Measurements from ENCODE around the gene THAP8. TPM values are rescaled to one million over a fixed set of nuclear protein-coding genes. Genes with fewer than 3 reads are reported as not detected.
A peak's percentile ranks its signal among the peaks of the same experiment; 100 is the strongest.
"Not testable (repeated sequence)": the region's sequence is repeated elsewhere in the genome, so short reads cannot be mapped to it uniquely, and the experiment has no call there.

THAP8 gene
- polyA plus RNA-seq, 2 of the 4 experiments (the other 2 are of a cell fraction), result 3.1 to 7.5 TPM

DNA sequence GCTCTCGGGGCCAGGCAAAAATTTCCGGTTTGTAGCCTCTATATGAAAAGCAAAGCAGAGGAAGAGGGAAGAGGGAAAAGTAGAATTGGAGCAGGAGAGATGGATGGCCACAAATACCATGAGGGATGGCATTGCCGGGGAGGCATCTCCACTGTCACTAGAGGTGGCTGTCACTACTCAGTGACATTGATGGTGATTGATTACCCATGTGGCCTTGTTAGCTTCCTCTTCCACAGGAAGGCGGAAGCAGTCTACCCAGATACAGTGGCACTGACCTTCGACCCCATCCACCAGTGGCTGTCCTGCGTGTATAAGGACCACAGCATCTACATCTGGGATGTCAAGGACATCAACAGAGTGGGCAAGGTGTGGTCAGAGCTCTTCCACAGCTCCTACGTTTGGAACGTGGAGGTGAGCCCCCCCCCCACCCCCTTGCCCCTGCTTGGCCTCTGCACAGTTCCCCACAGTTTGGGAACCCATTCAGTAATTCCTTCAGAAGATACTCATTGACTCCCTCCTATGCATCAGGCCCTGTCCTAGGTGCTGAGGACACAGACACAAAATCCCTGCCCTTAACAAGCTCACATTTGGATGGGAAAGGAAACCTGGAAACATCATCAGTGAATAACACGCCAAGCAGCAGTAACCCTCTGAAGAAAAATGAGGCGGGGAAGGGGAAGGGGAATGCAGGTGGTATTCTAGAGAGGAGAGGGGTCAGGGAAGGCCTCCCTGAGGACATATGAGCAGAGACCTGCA, 19.2 kb upstream of the THAP8 start:
- CTCF ChIA-PET, result interaction anchor here (0.7 to 5.6 kb wide), 8 partner anchors 9 to 97 kb away, joined by 3 to 53 read pairs (median 5); partner anchors contain the start of genes POLR2I and THAP8
- Histone ChIP-seq H3K4me3 (no peak overlapping the region), H3K27ac (no peak overlapping the region), H3K9me3 (no peaks in the 10 kb centered on the region), H3K4me1 (peaks cover 13% of the 10 kb centered on the region), H3K4me2 (no peak overlapping the region)
- DNase-seq (ENCODE audit: low read depth in 1 of 2, low spot score in 1 of 2) (no peak), FAIRE-seq (no peak), ATAC-seq (peak in 1 of 2 experiments; percentile 12; a peak in 2 of 6 replicates)
- WGBS (ENCODE audit: missing lambda C conversion rate), result 86% methylated on average over 10 of the region's 10 CpGs
- POLR2A ChIA-PET, result interaction anchor here (0.6 to 1.0 kb wide), 2 partner anchors 42 to 63 kb away, joined by 3 to 4 read pairs; partner anchors contain the start of genes POLR2I and TBCB
- TF ChIP-seq, protein P1, sequence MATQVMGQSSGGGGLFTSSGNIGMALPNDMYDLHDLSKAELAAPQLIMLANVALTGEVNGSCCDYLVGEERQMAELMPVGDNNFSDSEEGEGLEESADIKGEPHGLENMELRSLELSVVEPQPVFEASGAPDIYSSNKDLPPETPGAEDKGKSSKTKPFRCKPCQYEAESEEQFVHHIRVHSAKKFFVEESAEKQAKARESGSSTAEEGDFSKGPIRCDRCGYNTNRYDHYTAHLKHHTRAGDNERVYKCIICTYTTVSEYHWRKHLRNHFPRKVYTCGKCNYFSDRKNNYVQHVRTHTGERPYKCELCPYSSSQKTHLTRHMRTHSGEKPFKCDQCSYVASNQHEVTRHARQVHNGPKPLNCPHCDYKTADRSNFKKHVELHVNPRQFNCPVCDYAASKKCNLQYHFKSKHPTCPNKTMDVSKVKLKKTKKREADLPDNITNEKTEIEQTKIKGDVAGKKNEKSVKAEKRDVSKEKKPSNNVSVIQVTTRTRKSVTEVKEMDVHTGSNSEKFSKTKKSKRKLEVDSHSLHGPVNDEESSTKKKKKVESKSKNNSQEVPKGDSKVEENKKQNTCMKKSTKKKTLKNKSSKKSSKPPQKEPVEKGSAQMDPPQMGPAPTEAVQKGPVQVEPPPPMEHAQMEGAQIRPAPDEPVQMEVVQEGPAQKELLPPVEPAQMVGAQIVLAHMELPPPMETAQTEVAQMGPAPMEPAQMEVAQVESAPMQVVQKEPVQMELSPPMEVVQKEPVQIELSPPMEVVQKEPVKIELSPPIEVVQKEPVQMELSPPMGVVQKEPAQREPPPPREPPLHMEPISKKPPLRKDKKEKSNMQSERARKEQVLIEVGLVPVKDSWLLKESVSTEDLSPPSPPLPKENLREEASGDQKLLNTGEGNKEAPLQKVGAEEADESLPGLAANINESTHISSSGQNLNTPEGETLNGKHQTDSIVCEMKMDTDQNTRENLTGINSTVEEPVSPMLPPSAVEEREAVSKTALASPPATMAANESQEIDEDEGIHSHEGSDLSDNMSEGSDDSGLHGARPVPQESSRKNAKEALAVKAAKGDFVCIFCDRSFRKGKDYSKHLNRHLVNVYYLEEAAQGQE (IDR thresholded peaks at IDR 0.05), result peak; percentile 25; the same call in 1 of the 2 replicates
- TF ChIP-seq MYC (IDR thresholded peaks at IDR 0.05; ENCODE audit: borderline replicate concordance, low read length), result no peak

DNA sequence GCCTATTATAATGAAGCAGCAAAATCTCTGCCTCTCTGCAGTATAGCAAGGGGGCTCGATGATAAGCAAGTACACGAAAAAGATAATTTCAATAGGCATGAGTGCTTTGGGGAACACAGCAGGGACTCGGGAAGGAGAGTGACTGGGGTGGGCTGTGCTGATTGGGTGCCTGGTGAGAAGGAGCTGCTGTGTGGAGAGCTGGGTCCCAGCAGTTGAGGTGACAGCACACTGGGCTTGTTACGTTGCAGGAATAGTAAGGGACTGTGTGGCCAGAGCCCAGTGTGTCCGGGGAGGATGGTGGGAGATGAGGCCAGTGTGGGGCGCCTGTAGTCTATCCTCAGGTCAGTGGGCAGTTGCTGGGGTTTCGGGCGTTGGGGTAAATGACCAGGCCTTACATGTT, 18.0 kb upstream of the THAP8 start:
- CTCF ChIA-PET, result interaction anchor here (1.2 to 5.6 kb wide), 5 partner anchors 12 to 98 kb away, joined by 3 to 53 read pairs (median 5); partner anchors contain the start of gene POLR2I
- POLR2A ChIA-PET, result interaction anchor here (1.0 kb wide), 1 partner anchor 43 kb away, joined by 4 read pairs; the partner anchor contains the start of genes POLR2I and TBCB
- peaks cover 13% of the 10 kb centered on the region for H3K4me1 ChIP-seq

DNA sequence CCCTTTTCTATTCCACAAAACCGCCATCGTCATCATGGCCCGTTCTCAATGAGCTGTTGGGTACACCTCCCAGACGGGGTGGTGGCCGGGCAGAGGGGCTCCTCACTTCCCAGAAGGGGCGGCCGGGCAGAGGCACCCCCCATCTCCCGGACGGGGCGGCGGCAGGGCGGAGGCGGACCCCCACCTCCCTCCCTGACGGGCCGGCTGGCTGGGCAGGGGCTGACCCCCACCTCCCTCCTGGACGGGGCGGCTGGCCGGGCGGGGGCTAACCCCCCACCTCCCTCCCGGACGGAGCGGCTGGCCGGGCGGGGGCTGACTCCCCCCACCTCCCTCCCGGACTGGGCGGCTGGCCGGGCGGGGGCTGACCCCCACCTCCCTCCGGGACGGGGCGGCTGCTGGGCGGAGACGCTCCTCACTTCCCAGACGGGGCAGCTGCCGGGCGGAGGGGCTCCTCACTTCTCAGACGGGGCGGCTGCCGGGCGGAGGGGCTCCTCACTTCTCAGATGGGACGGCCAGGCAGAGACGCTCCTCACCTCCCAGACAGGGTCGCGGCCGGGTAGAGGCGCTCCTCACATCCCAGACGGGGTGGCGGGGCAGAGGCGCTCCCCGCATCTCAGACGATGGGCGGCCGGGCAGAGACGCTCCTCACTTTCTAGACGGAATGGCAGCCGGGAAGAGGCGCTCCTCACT, 14.9 kb upstream of the THAP8 start:
- H3K4me1 ChIP-seq, result peaks cover 13% of the 10 kb centered on the region
- H3K9me3 ChIP-seq; H3K27ac ChIP-seq; H3K4me2 ChIP-seq; ATAC-seq; DNase-seq (ENCODE audit: low read depth in 1 of 2, low spot score in 1 of 2); FAIRE-seq; H3K4me3 ChIP-seq; POLR2A ChIA-PET: not testable (repeated sequence)
- 97% methylated on average over 24 of the region's 57 CpGs for WGBS (ENCODE audit: missing lambda C conversion rate)
- CTCF ChIA-PET, result interaction anchor here (4.7 kb wide), 1 partner anchor 12 kb away, joined by 40 read pairs; the partner anchor contains the start of genes THAP8 and WDR62

More for the DNA sequence above, 18.0 kb upstream of the THAP8 start:
- Histone ChIP-seq H3K4me3 (no peak overlapping the region), H3K27ac (no peak overlapping the region), H3K4me2 (no peak overlapping the region), H3K9me3 (no peaks in the 10 kb centered on the region)
- no peak for DNase-seq (ENCODE audit: low read depth in 1 of 2, low spot score in 1 of 2)
- 88% methylated on average over 8 of the region's 8 CpGs for WGBS (ENCODE audit: missing lambda C conversion rate)
- FAIRE-seq, result no peak
- no peak for ATAC-seq
- TF ChIP-seq POLR2A (IDR thresholded peaks at IDR 0.05; ENCODE audit: low read length) (0 out of 2 replicates have a peak, but pooled peaks have one; percentile 2), GATA3 (IDR thresholded peaks at IDR 0.05; ENCODE audit: borderline replicate concordance) (no peak)

DNA sequence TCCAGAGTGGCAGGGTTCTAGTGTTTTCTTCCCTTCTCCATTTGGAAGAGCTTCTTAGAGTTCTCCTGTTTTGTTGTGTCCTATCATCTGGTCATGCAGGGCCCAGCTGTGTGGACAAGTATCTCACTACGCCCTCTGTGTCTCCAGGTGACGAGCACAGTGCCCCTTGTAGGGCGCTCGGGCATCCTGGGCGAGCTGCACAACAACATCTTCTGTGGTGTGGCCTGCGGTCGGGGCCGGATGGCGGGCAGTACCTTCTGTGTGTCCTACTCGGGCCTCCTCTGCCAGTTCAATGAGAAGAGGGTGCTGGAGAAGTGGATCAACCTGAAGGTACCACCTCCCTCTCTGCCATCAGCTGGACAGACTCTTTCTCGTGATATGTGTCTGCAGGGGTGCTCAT, 13.6 kb upstream of the THAP8 start:
- FAIRE-seq (no peak), DNase-seq (ENCODE audit: low read depth in 1 of 2, low spot score in 1 of 2) (no peak), ATAC-seq (no peak)
- H3K4me1 ChIP-seq, result peaks cover 13% of the 10 kb centered on the region
- no peak overlapping the region for H3K4me2 ChIP-seq
- no peaks in the 10 kb centered on the region for H3K9me3 ChIP-seq
- no peak overlapping the region for H3K4me3 ChIP-seq
- no peak overlapping the region for H3K27ac ChIP-seq
- ChIA-PET CTCF (interaction anchor here (0.6 to 4.7 kb wide), 7 partner anchors 10 to 383 kb away, joined by 3 to 40 read pairs (median 6); partner anchors contain the start of genes THAP8 and WDR62), POLR2A (interaction anchor here (0.6 kb wide), 1 partner anchor 14 kb away, joined by 3 read pairs; the partner anchor contains the start of gene THAP8)
- 88% methylated on average over 11 of the region's 11 CpGs for WGBS (ENCODE audit: missing lambda C conversion rate)
- TF ChIP-seq FOSB (CRISPR knock-in tag; IDR thresholded peaks at IDR 0.05) (no peak), HEYL (CRISPR knock-in tag; IDR thresholded peaks at IDR 0.05) (no peak), KDM5A (IDR thresholded peaks at IDR 0.05) (no peak), ZFP36 (IDR thresholded peaks at IDR 0.05; ENCODE audit: borderline replicate concordance, partially characterized antibody) (no peak), ZSCAN20 (CRISPR knock-in tag; IDR thresholded peaks at IDR 0.05) (no peak), FOXS1 (CRISPR knock-in tag; IDR thresholded peaks at IDR 0.05) (no peak), PHF8 (IDR thresholded peaks at IDR 0.05; ENCODE audit: borderline replicate concordance, low read depth) (no peak), CEBPB (IDR thresholded peaks at IDR 0.05) (no peak)
- TF ChIP-seq, protein P2, sequence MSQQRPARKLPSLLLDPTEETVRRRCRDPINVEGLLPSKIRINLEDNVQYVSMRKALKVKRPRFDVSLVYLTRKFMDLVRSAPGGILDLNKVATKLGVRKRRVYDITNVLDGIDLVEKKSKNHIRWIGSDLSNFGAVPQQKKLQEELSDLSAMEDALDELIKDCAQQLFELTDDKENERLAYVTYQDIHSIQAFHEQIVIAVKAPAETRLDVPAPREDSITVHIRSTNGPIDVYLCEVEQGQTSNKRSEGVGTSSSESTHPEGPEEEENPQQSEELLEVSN (IDR thresholded peaks at IDR 0.05; ENCODE audit: borderline replicate concordance, low read depth), result no peak
- TF ChIP-seq, protein P3, sequence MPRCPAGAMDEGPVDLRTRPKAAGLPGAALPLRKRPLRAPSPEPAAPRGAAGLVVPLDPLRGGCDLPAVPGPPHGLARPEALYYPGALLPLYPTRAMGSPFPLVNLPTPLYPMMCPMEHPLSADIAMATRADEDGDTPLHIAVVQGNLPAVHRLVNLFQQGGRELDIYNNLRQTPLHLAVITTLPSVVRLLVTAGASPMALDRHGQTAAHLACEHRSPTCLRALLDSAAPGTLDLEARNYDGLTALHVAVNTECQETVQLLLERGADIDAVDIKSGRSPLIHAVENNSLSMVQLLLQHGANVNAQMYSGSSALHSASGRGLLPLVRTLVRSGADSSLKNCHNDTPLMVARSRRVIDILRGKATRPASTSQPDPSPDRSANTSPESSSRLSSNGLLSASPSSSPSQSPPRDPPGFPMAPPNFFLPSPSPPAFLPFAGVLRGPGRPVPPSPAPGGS (IDR thresholded peaks at IDR 0.05), result no peak
- TF ChIP-seq, protein P4, sequence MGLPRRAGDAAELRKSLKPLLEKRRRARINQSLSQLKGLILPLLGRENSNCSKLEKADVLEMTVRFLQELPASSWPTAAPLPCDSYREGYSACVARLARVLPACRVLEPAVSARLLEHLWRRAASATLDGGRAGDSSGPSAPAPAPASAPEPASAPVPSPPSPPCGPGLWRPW (IDR thresholded peaks at IDR 0.05), result no peak
- TF ChIP-seq, protein P5, sequence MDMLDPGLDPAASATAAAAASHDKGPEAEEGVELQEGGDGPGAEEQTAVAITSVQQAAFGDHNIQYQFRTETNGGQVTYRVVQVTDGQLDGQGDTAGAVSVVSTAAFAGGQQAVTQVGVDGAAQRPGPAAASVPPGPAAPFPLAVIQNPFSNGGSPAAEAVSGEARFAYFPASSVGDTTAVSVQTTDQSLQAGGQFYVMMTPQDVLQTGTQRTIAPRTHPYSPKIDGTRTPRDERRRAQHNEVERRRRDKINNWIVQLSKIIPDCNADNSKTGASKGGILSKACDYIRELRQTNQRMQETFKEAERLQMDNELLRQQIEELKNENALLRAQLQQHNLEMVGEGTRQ (IDR thresholded peaks at IDR 0.05), result no peak
- TF ChIP-seq, protein P6, sequence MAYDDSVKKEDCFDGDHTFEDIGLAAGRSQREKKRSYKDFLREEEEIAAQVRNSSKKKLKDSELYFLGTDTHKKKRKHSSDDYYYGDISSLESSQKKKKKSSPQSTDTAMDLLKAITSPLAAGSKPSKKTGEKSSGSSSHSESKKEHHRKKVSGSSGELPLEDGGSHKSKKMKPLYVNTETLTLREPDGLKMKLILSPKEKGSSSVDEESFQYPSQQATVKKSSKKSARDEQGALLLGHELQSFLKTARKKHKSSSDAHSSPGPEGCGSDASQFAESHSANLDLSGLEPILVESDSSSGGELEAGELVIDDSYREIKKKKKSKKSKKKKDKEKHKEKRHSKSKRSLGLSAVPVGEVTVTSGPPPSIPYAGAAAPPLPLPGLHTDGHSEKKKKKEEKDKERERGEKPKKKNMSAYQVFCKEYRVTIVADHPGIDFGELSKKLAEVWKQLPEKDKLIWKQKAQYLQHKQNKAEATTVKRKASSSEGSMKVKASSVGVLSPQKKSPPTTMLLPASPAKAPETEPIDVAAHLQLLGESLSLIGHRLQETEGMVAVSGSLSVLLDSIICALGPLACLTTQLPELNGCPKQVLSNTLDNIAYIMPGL (CRISPR knock-in tag; IDR thresholded peaks at IDR 0.05; ENCODE audit: borderline replicate concordance), result no peak

Data from A549 (cell line).